ENCODE measurements around the gene CREB5. TPM values are rescaled to one million over a fixed set of nuclear protein-coding genes. Genes with fewer than 3 reads are reported as not detected.

CREB5 gene
- total RNA-seq, 6 donors from 2014 or later: 8.3 to 34.6 (median 15.3) TPM

GRCh38 chr7:28705350-28705749 is 293.0 kb downstream of the CREB5 start:
- TF ChIP-seq POLR2A (IDR thresholded peaks at IDR 0.05) (no peak), CTCF (IDR thresholded peaks at IDR 0.05) (no peak), POLR2AphosphoS5 (IDR thresholded peaks at IDR 0.05) (no peak), EP300 (IDR thresholded peaks at IDR 0.05) (no peak)
- ATAC-seq (ENCODE audit: low FRiP score in 2 of 2): no peak
- no peak overlapping the region for H3K27ac ChIP-seq
- H3K4me1 ChIP-seq: peaks cover 1 to 10% (median 4%) of the 10 kb centered on the region in 4 donors
- no peaks in the 10 kb centered on the region for H3K36me3 ChIP-seq
- no peak for DNase-seq
- no peak overlapping the region for H3K4me3 ChIP-seq
- H3K27me3 ChIP-seq: no peaks in the 10 kb centered on the region
- 77 to 81% methylated on average over 2 of the region's 2 CpGs for WGBS, 2 donors
- H3K9me3 ChIP-seq: no peaks in the 10 kb centered on the region

DNA sequence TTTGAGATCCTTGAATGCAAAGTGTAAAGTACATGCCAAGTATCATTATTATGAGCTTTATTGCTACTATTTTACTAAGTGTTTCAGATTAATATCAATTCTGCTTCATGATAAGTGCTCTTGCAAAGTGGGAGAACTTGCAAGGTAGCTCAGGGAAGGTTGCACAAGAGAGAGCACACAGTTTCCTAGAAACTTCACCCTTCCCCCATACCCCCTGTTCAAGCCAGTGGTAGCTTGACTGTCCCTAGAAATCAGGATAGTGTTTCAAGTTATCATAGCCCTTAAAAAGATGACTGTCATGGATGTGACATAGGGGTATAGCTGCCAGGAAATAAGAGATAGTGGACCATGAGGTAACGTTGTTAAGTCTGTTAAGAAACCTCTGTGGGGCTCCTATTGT is 294.3 kb downstream of the CREB5 start:
- peaks cover 0 to 6% (median 0%) of the 10 kb centered on the region in 4 donors for H3K4me1 ChIP-seq
- H3K27me3 ChIP-seq: no peaks in the 10 kb centered on the region
- no peak overlapping the region for H3K27ac ChIP-seq
- ATAC-seq (ENCODE audit: low FRiP score in 2 of 2): no peak
- no peak for DNase-seq
- WGBS, 2 donors: 63 to 71% methylated on average over 1 of the region's 1 CpG
- no peaks in the 10 kb centered on the region for H3K9me3 ChIP-seq
- H3K4me3 ChIP-seq: no peak overlapping the region
- H3K36me3 ChIP-seq: no peaks in the 10 kb centered on the region
- TF ChIP-seq EP300 (IDR thresholded peaks at IDR 0.05) (no peak), POLR2A (IDR thresholded peaks at IDR 0.05) (no peak), CTCF (IDR thresholded peaks at IDR 0.05) (no peak), POLR2AphosphoS5 (IDR thresholded peaks at IDR 0.05) (no peak)

- WGBS, 2 donors: 72 to 89% methylated on average over 6 of the region's 6 CpGs
- Histone ChIP-seq H3K27me3 (no peaks in the 10 kb centered on the region), H3K27ac (no peak overlapping the region), H3K9me3 (no peaks in the 10 kb centered on the region), H3K36me3 (no peaks in the 10 kb centered on the region), H3K4me1 (peaks cover 0 to 6% (median 0%) of the 10 kb centered on the region in 4 donors), H3K4me3 (no peak overlapping the region)
- ATAC-seq (ENCODE audit: low FRiP score in 2 of 2) (no peak), DNase-seq (no peak)
- TF ChIP-seq EP300 (IDR thresholded peaks at IDR 0.05) (no peak), POLR2AphosphoS5 (IDR thresholded peaks at IDR 0.05) (no peak), POLR2A (IDR thresholded peaks at IDR 0.05) (no peak), CTCF (IDR thresholded peaks at IDR 0.05) (no peak)
These were observed 295.0 kb downstream of the CREB5 start for GRCh38 chr7:28707291-28707690.

GRCh38 chr7:28708033-28708951 is 296.0 kb downstream of the CREB5 start:
- no peak for DNase-seq
- no peaks in the 10 kb centered on the region for H3K36me3 ChIP-seq

More at GRCh38 chr7:28708033-28708951, 296.0 kb downstream of the CREB5 start:
- TF ChIP-seq EP300 (IDR thresholded peaks at IDR 0.05) (no peak), CTCF (IDR thresholded peaks at IDR 0.05) (no peak), POLR2A (IDR thresholded peaks at IDR 0.05) (no peak)
- Histone ChIP-seq H3K9me3 (no peaks in the 10 kb centered on the region), H3K4me1 (peaks cover 0 to 6% (median 0%) of the 10 kb centered on the region in 4 donors), H3K27ac (no peak overlapping the region), H3K27me3 (no peaks in the 10 kb centered on the region), H3K4me3 (no peak overlapping the region)
- ATAC-seq (ENCODE audit: low FRiP score in 2 of 2): peak in 1 of 2 donors; percentile 87
- WGBS, 2 donors: 80% methylated on average over 15 of the region's 15 CpGs
